Psoas muscle (tissue), 8 donors: Measurements from ENCODE around the gene BCAR3. TPM values are rescaled to one million over a fixed set of nuclear protein-coding genes. Genes with fewer than 3 reads are reported as not detected.

ENCODE experiments used
- ATAC-seq, 4 donors: fragments of 200-7000 bp; cut with Tn5 transposase; one replicate each; pipeline ENCODE4 v1.9.1; 2020; ENCODE audit warnings: moderate library complexity in 3 of 4, mild to moderate bottlenecking in 2 of 4
- DNase-seq, 2 donors: peaks; one replicate each; pipeline ENCODE4 v3.0.0-alpha.2; 2020
- H3K27ac ChIP-seq: fragments of 200-600 bp; one replicate; pipeline ENCODE4 v1.8.0; 2022
- H3K27me3 ChIP-seq, 3 donors: fragments of 200-600 bp in 1 of 3; one replicate each; pipeline versions ENCODE4 v1.6.1 to v1.8.0; 2013 to 2022; ENCODE audit warnings: low read length in 2 of 3, mild to moderate bottlenecking in 2 of 3, moderate library complexity in 1 of 3; ENCODE audit not compliant: insufficient read depth in 3 of 3
- H3K36me3 ChIP-seq, 2 donors: fragments of 200-600 bp in 1 of 2; one replicate each; pipeline versions ENCODE4 v1.6.1 to v1.8.0; 2013 to 2022; ENCODE audit warnings: low read depth in 1 of 2, mild to moderate bottlenecking in 1 of 2, moderate library complexity in 1 of 2; ENCODE audit not compliant: insufficient read depth in 1 of 2
- H3K4me1 ChIP-seq: fragments of 200-600 bp; one replicate; pipeline ENCODE4 v1.8.0; 2022
- H3K4me3 ChIP-seq: fragments of 200-600 bp; one replicate; pipeline ENCODE4 v1.8.0; 2022; ENCODE audit warnings: mild to moderate bottlenecking
- H3K9me3 ChIP-seq: fragments of 200-600 bp; one replicate; pipeline ENCODE4 v1.8.0; 2022
- WGBS, 3 donors: extraction: QIAGEN DNeasy Blood & Tissue Kit; methylation state at CpG; one replicate each; pipeline versions ENCODE4 v1.1.6 to v1.1.7; 2013; 5-methylcytosine and 5-hydroxymethylcytosine counted together
- intact Hi-C, 2 donors: fragments of 100-400 bp; cut with DNase I; formaldehyde crosslinking; loops; one replicate each; pipeline versions ENCODE4 v1.11.0 to v1.14.2; 2022
- polyA plus RNA-seq, 3 donors: library from polyadenylated mRNA; stranded (reverse); fragments of 200-250 nt; gene quantifications; one replicate each; pipeline ENCODE4 v1.2.3, GENCODE V29; 2013
- total RNA-seq, 4 donors: library from RNA; stranded (reverse); fragmentation: NEBNext Ultra II Directional in 2 of 4; extraction: Animal tissue kit (Norgen Biotek cat#: 25700) in 2 of 4; gene quantifications; one replicate each; pipeline versions ENCODE4 v1.2.1 to v1.2.4, GENCODE V29; 2021 to 2023
- TF ChIP-seq, protein P1 (sequence below): fragments of 200-600 bp; IDR thresholded peaks from one replicate; pipeline ENCODE4 v1.8.0; 2022; ENCODE audit warnings: antibody characterized with exemption
- donor health status: healthy with polysubstance abuse.
- donor health status: DM: no; HTN: no; CAD: no; lungs with moderate emphysema.
- donor health status: Bipolar disorder and iron deficiency.
- donor health status: healthy.
- donor health status: DM: yes; HTN: yes; CAD: no.
- donor health status: DM: no; HTN: no; CAD: no.
- donor health status: DM: no; HTN: no; CAD: no.
- donor health status: DM: yes; HTN: yes; CAD: no.

Gene BCAR3
- total and polyA plus RNA-seq, 7 donors = 15.8 to 64.1 (median 18.4) TPM

GRCh38 chr1:93720956-93721626, 39.5 kb upstream of the BCAR3 start:
- TF ChIP-seq, protein P1, sequence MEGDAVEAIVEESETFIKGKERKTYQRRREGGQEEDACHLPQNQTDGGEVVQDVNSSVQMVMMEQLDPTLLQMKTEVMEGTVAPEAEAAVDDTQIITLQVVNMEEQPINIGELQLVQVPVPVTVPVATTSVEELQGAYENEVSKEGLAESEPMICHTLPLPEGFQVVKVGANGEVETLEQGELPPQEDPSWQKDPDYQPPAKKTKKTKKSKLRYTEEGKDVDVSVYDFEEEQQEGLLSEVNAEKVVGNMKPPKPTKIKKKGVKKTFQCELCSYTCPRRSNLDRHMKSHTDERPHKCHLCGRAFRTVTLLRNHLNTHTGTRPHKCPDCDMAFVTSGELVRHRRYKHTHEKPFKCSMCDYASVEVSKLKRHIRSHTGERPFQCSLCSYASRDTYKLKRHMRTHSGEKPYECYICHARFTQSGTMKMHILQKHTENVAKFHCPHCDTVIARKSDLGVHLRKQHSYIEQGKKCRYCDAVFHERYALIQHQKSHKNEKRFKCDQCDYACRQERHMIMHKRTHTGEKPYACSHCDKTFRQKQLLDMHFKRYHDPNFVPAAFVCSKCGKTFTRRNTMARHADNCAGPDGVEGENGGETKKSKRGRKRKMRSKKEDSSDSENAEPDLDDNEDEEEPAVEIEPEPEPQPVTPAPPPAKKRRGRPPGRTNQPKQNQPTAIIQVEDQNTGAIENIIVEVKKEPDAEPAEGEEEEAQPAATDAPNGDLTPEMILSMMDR = no peak
- Histone ChIP-seq H3K4me1 (peaks cover 24% of the 10 kb centered on the region), H3K9me3 (no peaks in the 10 kb centered on the region), H3K4me3 (no peak overlapping the region), H3K27ac (no peak overlapping the region), H3K27me3 (no peaks in the 10 kb centered on the region), H3K36me3 (no peaks in the 10 kb centered on the region)
- intact Hi-C loops = no loop called here
- no peak for DNase-seq
- 94 to 95% (median 95%) methylated on average over 7 of the region's 7 CpGs for WGBS, 3 donors
- no peak for ATAC-seq

DNA sequence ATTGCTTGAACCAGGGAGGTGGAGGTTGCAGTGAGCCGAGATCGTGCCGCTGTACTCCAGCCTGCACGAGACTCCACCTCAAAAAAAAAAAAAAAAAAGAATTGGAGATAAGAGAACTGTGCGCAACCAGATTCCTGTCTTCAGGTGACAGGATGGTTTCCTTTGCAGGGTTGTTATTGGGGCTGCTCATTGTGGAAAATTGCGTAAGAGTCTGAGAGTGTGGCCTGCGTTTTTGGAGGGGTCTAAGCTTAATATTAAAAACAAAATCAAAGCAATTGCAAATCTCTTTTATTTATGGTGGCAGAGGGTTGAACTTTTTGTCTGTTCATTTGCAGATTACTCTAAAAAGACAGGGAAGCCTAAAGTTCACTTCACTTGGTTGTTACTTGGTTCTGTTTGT, 36.0 kb upstream of the BCAR3 start:
- Histone ChIP-seq H3K4me3 (no peak overlapping the region), H3K36me3 (no peaks in the 10 kb centered on the region), H3K27ac (no peak overlapping the region), H3K4me1 (peaks cover 28% of the 10 kb centered on the region), H3K9me3 (no peaks in the 10 kb centered on the region), H3K27me3 (no peaks in the 10 kb centered on the region)
- intact Hi-C loops = loop anchor here in 1 of 2 donors (5.0 kb wide), 1 partner anchor 1500 kb away; no protein-coding TSS in a partner anchor
- TF ChIP-seq, protein P1 = no peak
- DNase-seq (no peak), ATAC-seq (no peak)
- 96 to 98% (median 97%) methylated on average over 7 of the region's 7 CpGs for WGBS, 3 donors

GRCh38 chr1:93716941-93717368, 35.3 kb upstream of the BCAR3 start:
- ATAC-seq (peak; percentile 39 to 73 (median 62)), DNase-seq (no peak)
- Histone ChIP-seq H3K36me3 (no peaks in the 10 kb centered on the region), H3K27ac (no peak overlapping the region), H3K4me3 (no peak overlapping the region), H3K4me1 (peaks cover 21% of the 10 kb centered on the region), H3K27me3 (no peaks in the 10 kb centered on the region), H3K9me3 (no peaks in the 10 kb centered on the region)
- WGBS, 3 donors = 98 to 100% (median 100%) methylated on average over 2 of the region's 2 CpGs
- intact Hi-C loops = loop anchor here in 1 of 2 donors (5.0 kb wide), 1 partner anchor 1500 kb away; no protein-coding TSS in a partner anchor
- TF ChIP-seq, protein P1 = no peak

DNA sequence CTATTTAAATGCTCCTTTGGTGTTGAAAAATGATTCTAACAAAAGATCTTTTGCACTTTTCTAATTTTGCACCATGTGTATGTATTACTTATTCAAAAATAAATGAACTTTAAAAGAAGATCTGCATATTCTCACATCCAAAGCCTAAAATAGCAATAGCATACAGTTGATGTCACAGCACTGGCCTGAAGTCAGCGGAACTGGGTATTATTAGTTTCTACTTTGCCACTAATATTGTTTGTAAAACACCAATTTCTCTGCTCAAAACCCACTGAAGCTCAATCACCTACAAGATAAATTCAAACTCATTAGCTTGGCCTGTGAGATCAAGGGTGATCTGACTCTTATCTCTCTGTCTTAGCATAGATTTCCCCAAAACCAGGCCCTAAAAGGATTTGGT, 34.5 kb upstream of the BCAR3 start:
- WGBS, 3 donors = 83 to 94% (median 87%) methylated on average over 1 of the region's 1 CpG
- TF ChIP-seq, protein P1 = no peak

More for the DNA sequence above, 34.5 kb upstream of the BCAR3 start:
- DNase-seq (no peak), ATAC-seq (peak in 1 of 4 donors; percentile 7)
- Histone ChIP-seq H3K27me3 (no peaks in the 10 kb centered on the region), H3K9me3 (no peaks in the 10 kb centered on the region), H3K4me3 (no peak overlapping the region), H3K4me1 (peaks cover 14% of the 10 kb centered on the region), H3K27ac (peak overlapping the region; percentile 41), H3K36me3 (no peaks in the 10 kb centered on the region)
- intact Hi-C loops = loop anchor here in 1 of 2 donors (5.0 kb wide), 1 partner anchor 1501 kb away; no protein-coding TSS in a partner anchor
